SU-DHL-6 (cell line): ENCODE results near the gene MVP.

ENCODE experiments used
- EZH2phosphoT487 ChIP-seq: fragments of 200-600 bp; sonication (generic), shearing (Covaris generic); conservative IDR thresholded peaks from 2 replicates; pipeline ENCODE4 v1.6.1; 2018; ENCODE audit warnings: mild to moderate bottlenecking, antibody characterized with exemption, low read length, moderate library complexity, mixed read lengths
- TF ChIP-seq, protein P1 (sequence below): fragments of 200-600 bp; sonication (generic); IDR thresholded peaks from one replicate; pipeline ENCODE4 v1.5.1; 2017; ENCODE audit warnings: antibody characterized with exemption, mild to moderate bottlenecking, low read length, moderate library complexity; ENCODE audit not compliant: insufficient read depth, poor library complexity, severe bottlenecking

DNA sequence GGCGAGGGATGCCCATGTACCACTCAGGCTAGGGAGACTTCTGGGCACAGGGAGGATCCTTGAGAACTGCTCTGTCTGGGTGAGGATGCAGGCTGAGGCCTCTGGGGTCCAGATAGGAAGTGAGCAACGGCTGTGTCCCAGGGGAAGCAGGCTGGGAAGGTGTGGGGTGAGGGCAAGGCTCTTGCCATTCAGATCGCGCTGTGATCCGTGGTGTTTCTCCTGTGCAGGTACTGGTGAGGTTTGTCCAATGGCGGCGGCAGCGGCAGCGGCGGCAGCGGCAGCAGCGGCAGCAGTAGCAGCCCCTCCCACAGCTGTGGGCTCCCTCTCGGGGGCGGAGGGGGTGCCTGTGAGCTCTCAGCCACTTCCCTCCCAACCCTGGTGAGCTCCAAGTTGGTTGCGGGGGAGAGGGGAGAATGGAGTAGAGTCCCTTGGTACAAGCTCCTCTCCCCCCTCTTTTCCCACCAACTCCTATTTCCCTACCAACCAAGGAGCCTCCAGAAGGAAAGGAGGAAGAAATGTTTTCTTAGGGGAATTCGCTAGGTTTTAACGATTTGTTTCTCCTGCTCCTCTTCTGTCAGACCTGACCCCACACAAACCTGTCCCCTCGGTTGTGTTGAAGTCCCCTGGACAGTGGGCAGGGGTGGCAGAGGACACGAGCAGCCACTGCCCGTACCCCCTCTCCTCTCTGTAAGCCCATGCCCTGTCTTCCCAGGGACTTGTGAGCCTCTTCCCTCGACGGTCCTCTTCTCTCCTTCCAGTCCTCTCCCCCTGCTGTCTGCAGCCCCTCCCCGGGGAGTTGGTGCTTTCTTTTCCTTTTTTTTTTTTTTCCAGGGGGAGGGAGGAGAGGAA, 10.2 kb upstream of the MVP start:
- TF ChIP-seq, protein P1, sequence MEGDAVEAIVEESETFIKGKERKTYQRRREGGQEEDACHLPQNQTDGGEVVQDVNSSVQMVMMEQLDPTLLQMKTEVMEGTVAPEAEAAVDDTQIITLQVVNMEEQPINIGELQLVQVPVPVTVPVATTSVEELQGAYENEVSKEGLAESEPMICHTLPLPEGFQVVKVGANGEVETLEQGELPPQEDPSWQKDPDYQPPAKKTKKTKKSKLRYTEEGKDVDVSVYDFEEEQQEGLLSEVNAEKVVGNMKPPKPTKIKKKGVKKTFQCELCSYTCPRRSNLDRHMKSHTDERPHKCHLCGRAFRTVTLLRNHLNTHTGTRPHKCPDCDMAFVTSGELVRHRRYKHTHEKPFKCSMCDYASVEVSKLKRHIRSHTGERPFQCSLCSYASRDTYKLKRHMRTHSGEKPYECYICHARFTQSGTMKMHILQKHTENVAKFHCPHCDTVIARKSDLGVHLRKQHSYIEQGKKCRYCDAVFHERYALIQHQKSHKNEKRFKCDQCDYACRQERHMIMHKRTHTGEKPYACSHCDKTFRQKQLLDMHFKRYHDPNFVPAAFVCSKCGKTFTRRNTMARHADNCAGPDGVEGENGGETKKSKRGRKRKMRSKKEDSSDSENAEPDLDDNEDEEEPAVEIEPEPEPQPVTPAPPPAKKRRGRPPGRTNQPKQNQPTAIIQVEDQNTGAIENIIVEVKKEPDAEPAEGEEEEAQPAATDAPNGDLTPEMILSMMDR = no peak
- TF ChIP-seq EZH2phosphoT487 = no peak
